HCT116 (cell line): ENCODE measurements around the gene MIS18BP1. TPM values are rescaled to one million over a fixed set of nuclear protein-coding genes. Genes with fewer than 3 reads are reported as not detected.

Experiments used
- ATAC-seq: fragments of 200-7000 bp; cut with Tn5 transposase; 2 replicates; pipeline ENCODE4 v1.9.1; 2020; ENCODE audit warnings: mild to moderate bottlenecking, moderate library complexity
- Bru-seq: library from RNA; stranded (reverse); fragments of 400-500 nt; gene quantifications from one replicate; lab custom pipeline; 2021; lab: Mats Ljungman, UMichigan
- BruChase-seq, 2 experiments: library from RNA; stranded (reverse); fragments of 400-500 nt; gene quantifications; one replicate each; lab custom pipeline; 2021; lab: Mats Ljungman, UMichigan
- BruUV-seq: library from RNA; stranded (reverse); fragments of 400-500 nt; replicated peaks from 2 replicates; lab custom pipeline; 2021; lab: Mats Ljungman, UMichigan
- CTCF ChIA-PET: fragments of 300-600 bp; sonication (Branson Sonifier 250); formaldehyde crosslinking; loops from one replicate; lab custom pipeline; 2021; ENCODE audit warnings: antibody characterized with exemption; lab: Charles Lee
- POLR2A ChIA-PET: fragments of 300-600, 350-600 bp; sonication (Branson Sonifier 250); formaldehyde crosslinking; loops from one replicate; lab custom pipeline; 2021; ENCODE audit warnings: antibody characterized with exemption; lab: Charles Lee
- RAD21 ChIA-PET, 2 experiments: fragments of 300-600 bp; sonication (Branson Sonifier 250); formaldehyde crosslinking; loops; one replicate each; lab custom pipeline; 2023; ENCODE audit warnings: low total read pairs in 2 of 2; ENCODE audit not compliant: uncharacterized antibody in 2 of 2, unreplicated experiment in 2 of 2, low non-redundant PET in 1 of 2; lab: Charles Lee
- DNase-seq: peaks from one replicate; pipeline ENCODE4 v3.0.0-alpha.2; 2010; ENCODE audit warnings: low read depth, low spot score
- H2AFZ ChIP-seq: fragments of 200-600 bp; shearing (Covaris generic), sonication (generic); 2 replicates; pipeline ENCODE4 v1.6.1; 2017; ENCODE audit warnings: low read depth, mixed run types, mixed read lengths, antibody characterized with exemption, low read length; ENCODE audit not compliant: poor library complexity, severe bottlenecking
- H3K27ac ChIP-seq: 2 replicates; pipeline ENCODE4 v1.5.1; 2012; ENCODE audit warnings: low read depth, low read length
- H3K27me3 ChIP-seq: fragments of 200-600 bp; sonication (generic); 2 replicates; pipeline ENCODE4 v1.6.1; 2016; ENCODE audit warnings: mixed run types, low read length, mixed read lengths; ENCODE audit not compliant: insufficient read depth
- H3K36me3 ChIP-seq, 2 experiments: fragments of 200-500 bp in 1 of 2; fragments of 200-600 bp in 1 of 2; sonication (Bioruptor generic) in 1 of 2; sonication (generic) in 1 of 2; 2 replicates each; pipeline versions ENCODE4 v1.5.1 to v1.6.1; 2014 to 2016; ENCODE audit warnings: low read length in 2 of 2, inconsistent platforms in 1 of 2, mixed read lengths in 1 of 2, mixed run types in 1 of 2; ENCODE audit not compliant: insufficient read depth in 2 of 2, control insufficient read depth in 1 of 2
- H3K4me1 ChIP-seq, 2 experiments: fragments of 200-600 bp in 1 of 2; sonication (generic) in 1 of 2; 2 replicates each; pipeline versions ENCODE4 v1.5.1 to v1.6.1; 2012 to 2017; ENCODE audit warnings: low read length in 2 of 2, inconsistent platforms in 1 of 2, mild to moderate bottlenecking in 1 of 2, mixed read lengths in 1 of 2, mixed run types in 1 of 2, moderate library complexity in 1 of 2; ENCODE audit not compliant: insufficient read depth in 2 of 2, control insufficient read depth in 1 of 2
- H3K4me2 ChIP-seq: fragments of 200-600 bp; sonication (generic); 2 replicates; pipeline ENCODE4 v1.6.1; 2017; ENCODE audit warnings: mixed run types, low read length, mixed read lengths
- H3K4me3 ChIP-seq, 2 experiments: fragments of 200-600 bp in 1 of 2; sonication (generic) in 1 of 2; replicated peaks in 1 of 2; 2 replicates each; pipeline ENCODE4 v1.5.1; 2011 to 2016; ENCODE audit warnings: low read length in 2 of 2, control low read depth in 1 of 2, low read depth in 1 of 2, mild to moderate bottlenecking in 1 of 2, mixed read lengths in 1 of 2, mixed run types in 1 of 2
- H3K79me2 ChIP-seq: fragments of 200-600 bp; sonication (generic); 2 replicates; pipeline ENCODE4 v1.6.1; 2017; ENCODE audit warnings: mild to moderate bottlenecking, mixed run types, low read length, moderate library complexity, mixed read lengths; ENCODE audit not compliant: insufficient read depth
- H3K9ac ChIP-seq: fragments of 200-600 bp; sonication (generic); 2 replicates; pipeline ENCODE4 v1.6.1; 2016; ENCODE audit warnings: low read length, mixed read lengths
- H3K9me2 ChIP-seq: fragments of 200-600 bp; sonication (generic), shearing (Covaris generic); 2 replicates; pipeline ENCODE4 v1.6.1; 2017; ENCODE audit warnings: mixed run types, mild to moderate bottlenecking, moderate library complexity; ENCODE audit not compliant: insufficient read depth
- H3K9me3 ChIP-seq, 2 experiments: fragments of 200-500 bp in 1 of 2; fragments of 200-600 bp in 1 of 2; sonication (Bioruptor generic) in 1 of 2; sonication (generic) in 1 of 2; 2 replicates each; pipeline ENCODE4 v1.6.1; 2014 to 2017; ENCODE audit warnings: low read length in 2 of 2, mixed read lengths in 2 of 2, inconsistent platforms in 1 of 2, low read depth in 1 of 2, mild to moderate bottlenecking in 1 of 2, mixed run types in 1 of 2, moderate library complexity in 1 of 2; ENCODE audit not compliant: control insufficient read depth in 1 of 2, insufficient read depth in 1 of 2
- H4K20me1 ChIP-seq: fragments of 200-600 bp; sonication (generic), shearing (Covaris generic); 2 replicates; pipeline ENCODE4 v1.6.1; 2017; ENCODE audit warnings: mixed run types, mild to moderate bottlenecking, moderate library complexity; ENCODE audit not compliant: insufficient read depth
- CBX3 ChIP-seq: IDR thresholded peaks from 2 replicates; pipeline ENCODE4 v1.6.1; 2012; ENCODE audit warnings: low read depth
- CEBPB ChIP-seq: IDR thresholded peaks from 2 replicates; pipeline ENCODE4 v1.6.1; 2012; ENCODE audit warnings: low read depth
- CTCF ChIP-seq, 3 experiments: fragments of 200-600 bp in 1 of 3; sonication (generic) in 1 of 3; IDR thresholded peaks in 2 of 3; conservative IDR thresholded peaks in 1 of 3; 2 replicates each; pipeline ENCODE4 v1.5.1; 2012 to 2017; ENCODE audit warnings: low read depth in 2 of 3, low read length in 2 of 3, antibody characterized with exemption in 1 of 3, borderline replicate concordance in 1 of 3, control low read depth in 1 of 3, mild to moderate bottlenecking in 1 of 3, mixed read lengths in 1 of 3, mixed run types in 1 of 3, moderate library complexity in 1 of 3; ENCODE audit not compliant: insufficient read depth in 1 of 3
- EGR1 ChIP-seq: IDR thresholded peaks from 2 replicates; pipeline ENCODE4 v1.6.1; 2012; ENCODE audit warnings: low read depth
- ELF1 ChIP-seq: IDR thresholded peaks from 2 replicates; pipeline ENCODE4 v1.6.1; 2012; ENCODE audit warnings: low read depth, borderline replicate concordance
- EZH2 ChIP-seq: fragments of 200-600 bp; sonication (generic); IDR thresholded peaks from 2 replicates; pipeline ENCODE4 v1.6.1; 2017; ENCODE audit warnings: antibody characterized with exemption, mixed run types
- EZH2phosphoT487 ChIP-seq: fragments of 200-600 bp; IDR thresholded peaks from 2 replicates; pipeline ENCODE4 v1.6.1; 2018; ENCODE audit warnings: antibody characterized with exemption, borderline replicate concordance
- FOSL1 ChIP-seq: IDR thresholded peaks from 2 replicates; pipeline ENCODE4 v1.6.1; 2012; ENCODE audit warnings: low read depth
- JUND ChIP-seq: IDR thresholded peaks from 2 replicates; pipeline ENCODE4 v1.6.1; 2012
- MAX ChIP-seq: IDR thresholded peaks from 2 replicates; pipeline ENCODE4 v1.6.1; 2012
- POLR2A ChIP-seq: IDR thresholded peaks from 2 replicates; pipeline ENCODE4 v1.7.0; 2011; ENCODE audit warnings: borderline replicate concordance; ENCODE audit not compliant: insufficient read depth, insufficient read length; ENCODE audit errors: extremely low read depth
- POLR2AphosphoS5 ChIP-seq: IDR thresholded peaks from 2 replicates; pipeline ENCODE4 v1.6.1; 2011; ENCODE audit warnings: mild to moderate bottlenecking, low read depth, low read length, moderate library complexity
- RAD21 ChIP-seq: IDR thresholded peaks from 2 replicates; pipeline ENCODE4 v1.6.1; 2012; ENCODE audit warnings: low read depth, mild to moderate bottlenecking
- REST ChIP-seq: IDR thresholded peaks from 2 replicates; pipeline ENCODE4 v1.6.1; 2012; ENCODE audit warnings: low read depth
- SIN3A ChIP-seq: IDR thresholded peaks from 2 replicates; pipeline ENCODE4 v1.6.1; 2012; ENCODE audit warnings: low read depth
- TCF7L2 ChIP-seq: IDR thresholded peaks from 2 replicates; pipeline ENCODE4 v1.7.0; 2011; ENCODE audit warnings: borderline replicate concordance, inconsistent platforms; ENCODE audit not compliant: insufficient read depth, insufficient read length; ENCODE audit errors: extremely low read depth
- YY1 ChIP-seq: IDR thresholded peaks from 2 replicates; pipeline ENCODE4 v1.6.1; 2011; ENCODE audit warnings: low read length, low read depth, moderate library complexity, mild to moderate bottlenecking; ENCODE audit not compliant: insufficient replicate concordance; ENCODE audit errors: extremely low read depth
- ZNF274 ChIP-seq: fragments of 200-500 bp; sonication (Bioruptor generic); IDR thresholded peaks from 2 replicates; pipeline ENCODE4 v1.6.1; 2014; ENCODE audit warnings: mild to moderate bottlenecking, low read depth, low read length, inconsistent platforms
- intact Hi-C: fragments of 100-400 bp; cut with micrococcal nuclease; formaldehyde crosslinking; loops from 2 replicates; pipeline ENCODE4 v1.10.0; 2022
- long read RNA-seq: library from polyadenylated mRNA; unstranded; transcript quantifications from one replicate; pipeline ENCODE4 v2.0.0, GENCODE V29; 2021; ENCODE audit not compliant: unreplicated experiment
- polyA plus RNA-seq: library from polyadenylated mRNA; unstranded; fragments of >200 nt; gene quantifications from 2 replicates; pipeline ENCODE4 v1.2.1, GENCODE V29; 2012; ENCODE audit warnings: missing spikeins
- total RNA-seq: library from RNA; stranded (reverse); gene quantifications from one replicate; pipeline ENCODE4 v1.2.1, GENCODE V29; 2021; ENCODE audit not compliant: unreplicated experiment
- TF ChIP-seq, protein P1 (sequence below): IDR thresholded peaks from 2 replicates; pipeline ENCODE4 v1.6.1; 2012

MIS18BP1 gene
- total RNA-seq (37.9 TPM), Bru-seq, nascent RNA (percentile 92 among the genes with signal in this experiment), BruChase-seq, experiment 1, labeled RNA remaining after a 6-hour chase (percentile 79 among the genes with signal in this experiment), BruChase-seq, experiment 2, labeled RNA remaining after a 2-hour chase (percentile 87 among the genes with signal in this experiment)
- 9.8 and 12.8 TPM in 2 replicates for polyA plus RNA-seq
- long read RNA-seq, full-length matches to known transcripts: 12 of 63 reads
- long read RNA-seq, partial matches to known transcripts: 35 of 63 reads
- long read RNA-seq, other reads (novel, unspliced or antisense): 16 of 63 reads

DNA sequence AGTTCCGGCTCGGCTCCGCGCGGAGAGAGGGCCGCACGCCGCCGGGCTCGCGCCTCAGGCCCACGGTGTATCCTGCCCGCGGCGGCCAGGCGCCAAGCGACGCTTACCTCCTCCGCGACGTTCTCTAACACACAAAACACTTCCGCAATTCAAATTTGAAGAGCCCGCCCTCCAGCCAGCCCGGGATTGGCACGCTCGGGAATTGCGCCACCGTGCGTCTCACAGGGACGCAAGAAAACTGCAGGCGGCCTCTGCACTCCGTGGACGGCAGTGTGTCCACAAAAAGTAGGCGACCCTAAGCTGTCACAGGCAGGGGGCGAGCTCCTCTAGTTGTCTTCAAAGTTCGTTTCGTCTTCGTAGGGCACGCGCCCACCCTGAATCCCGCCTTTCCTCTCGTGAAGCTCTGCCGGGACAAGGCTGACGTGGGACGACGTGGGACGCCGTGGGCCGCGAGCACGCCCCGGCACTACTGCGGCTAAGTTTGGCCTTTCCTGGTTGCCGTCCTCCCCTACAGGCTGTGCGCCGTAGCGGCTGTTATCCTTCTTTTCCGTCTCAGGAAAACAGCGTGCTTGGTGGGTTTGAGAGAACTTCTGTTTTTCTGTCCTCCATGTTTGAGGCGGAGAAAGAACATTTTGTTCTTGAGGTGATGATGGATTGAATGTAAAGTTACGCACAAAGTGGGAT, at the start of gene MIS18BP1:
TSS of gene MIS18BP1 (minus strand) at position 133 of the 684 bp plus-strand sequence. CDS start 5,916 bp downstream, outside the sequence.
- Histone ChIP-seq H3K9me3 (peaks cover under 1 to 5% of the 10 kb centered on the region in 2 experiments; a peak in 1 of 4 replicates), H3K4me2 (peak within 1 kb of the TSS; percentile 93), H2AFZ (no peak within 1 kb of the TSS), H3K4me3 (peak within 1 kb of the TSS; percentile 81 to 91), H3K9ac (peak within 1 kb of the TSS; percentile 91), H3K4me1 (peaks cover 13 to 22% of the 10 kb centered on the region in 2 experiments), H3K36me3 (no peaks in the 10 kb centered on the region), H3K27ac (peak within 1 kb of the TSS; percentile 96), H4K20me1 (no peaks in the 10 kb centered on the region), H3K79me2 (peaks cover 6% of the 10 kb centered on the region; the same call in 1 of the 2 replicates), H3K9me2 (no peaks in the 10 kb centered on the region), H3K27me3 (no peaks in the 10 kb centered on the region)
- intact Hi-C loops: loop anchor here (1.0 to 5.0 kb wide), 3 partner anchors 119 to 356 kb away; partner anchors contain the start of genes FKBP3, KLHL28 and TOGARAM1
- ChIA-PET POLR2A (interaction anchor here (1.1 kb wide), 1 partner anchor 15 kb away, joined by 4 read pairs; no protein-coding TSS in a partner anchor), CTCF (interaction anchor here (0.8 to 1.1 kb wide), 3 partner anchors 15 to 310 kb away, joined by 3 to 4 read pairs (median 3); no protein-coding TSS in a partner anchor), RAD21 (no interaction called here)
- ATAC-seq: peak; percentile 88
- DNase-seq: peak; percentile 92
- BruUV-seq: no TSS peak
- TF ChIP-seq EGR1: peak; percentile 45; the same call in 1 of the 2 replicates
- TF ChIP-seq CEBPB: peak; percentile 61; the same call in 1 of the 2 replicates
- peak; percentile 78 for TF ChIP-seq YY1
- no peak for TF ChIP-seq REST
- TF ChIP-seq, protein P1, sequence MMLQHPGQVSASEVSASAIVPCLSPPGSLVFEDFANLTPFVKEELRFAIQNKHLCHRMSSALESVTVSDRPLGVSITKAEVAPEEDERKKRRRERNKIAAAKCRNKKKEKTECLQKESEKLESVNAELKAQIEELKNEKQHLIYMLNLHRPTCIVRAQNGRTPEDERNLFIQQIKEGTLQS: no peak
- peak; percentile 59 to 72 (median 68); a peak in 5 of 6 replicates for TF ChIP-seq CTCF (IDR thresholded peaks at IDR 0.05 in 2 of 3, conservative IDR thresholded peaks at IDR 0.05 in 1 of 3; ENCODE audit: borderline replicate concordance in 1 of 3, insufficient read depth in 1 of 3, low read depth in 2 of 3, low read length in 2 of 3)
- TF ChIP-seq POLR2AphosphoS5: peak; percentile 90
- peak; percentile 38; the same call in 1 of the 2 replicates for TF ChIP-seq RAD21
- TF ChIP-seq JUND: peak; percentile 13; the same call in 1 of the 2 replicates
- TF ChIP-seq POLR2A: peak; percentile 73
- peak; percentile 56; the same call in 1 of the 2 replicates for TF ChIP-seq CBX3
- TF ChIP-seq TCF7L2: peak; percentile 35
- no peak for TF ChIP-seq FOSL1
- peak; percentile 81 for TF ChIP-seq ELF1
- no peak for TF ChIP-seq EZH2
- TF ChIP-seq EZH2phosphoT487: no peak
- peak; percentile 93 for TF ChIP-seq MAX
- peak; percentile 75 for TF ChIP-seq SIN3A
- TF ChIP-seq ZNF274: no peak
